MM.1S (cell line): Measurements from ENCODE around the gene LRIG3.
A peak's percentile ranks its signal among the peaks of the same experiment; 100 is the strongest.

Source experiments
- DNase-seq: peaks from one replicate; pipeline ENCODE4 v3.0.0-alpha.2; 2015
- H2AFZ ChIP-seq: fragments of 300-600 bp; sonication (generic); 2 replicates; pipeline ENCODE4 v1.6.0; 2016; ENCODE audit warnings: antibody characterized with exemption, low read length
- H3F3A ChIP-seq: fragments of 300-600 bp; sonication (generic); 2 replicates; pipeline ENCODE4 v1.6.1; 2016; ENCODE audit warnings: mild to moderate bottlenecking, antibody characterized with exemption, low read length, moderate library complexity, mixed read lengths; ENCODE audit not compliant: insufficient read depth
- H3K27ac ChIP-seq: fragments of 300-600 bp; sonication (generic); 2 replicates; pipeline ENCODE4 v1.5.1; 2016; ENCODE audit warnings: mild to moderate bottlenecking, low read length
- H3K27me3 ChIP-seq: fragments of 300-600 bp; sonication (generic); replicated peaks from 2 replicates; pipeline ENCODE4 v1.6.0; 2016; ENCODE audit warnings: low read length; ENCODE audit not compliant: insufficient read depth
- H3K36me3 ChIP-seq: fragments of 300-600 bp; sonication (generic); replicated peaks from 2 replicates; pipeline ENCODE4 v1.6.1; 2016; ENCODE audit warnings: mild to moderate bottlenecking, low read length, mixed read lengths; ENCODE audit not compliant: insufficient read depth
- H3K4me1 ChIP-seq: fragments of 300-600 bp; sonication (generic); 2 replicates; pipeline ENCODE4 v1.6.1; 2016; ENCODE audit warnings: low read length, mixed read lengths
- H3K4me2 ChIP-seq: fragments of 300-600 bp; sonication (generic); 2 replicates; pipeline ENCODE4 v1.6.0; 2016; ENCODE audit warnings: low read depth, low read length
- H3K4me3 ChIP-seq: fragments of 300-600 bp; sonication (generic); 2 replicates; pipeline ENCODE4 v1.5.1; 2016; ENCODE audit warnings: low read length, mixed read lengths
- H3K79me2 ChIP-seq: fragments of 300-600 bp; sonication (generic); 2 replicates; pipeline ENCODE4 v1.6.1; 2016; ENCODE audit warnings: mixed run types, low read length, mixed read lengths
- H3K9ac ChIP-seq: fragments of 300-600 bp; sonication (generic); 2 replicates; pipeline ENCODE4 v1.6.1; 2016; ENCODE audit warnings: low read length, mixed read lengths
- H3K9me2 ChIP-seq: fragments of 300-600 bp; sonication (generic); replicated peaks from 2 replicates; pipeline ENCODE4 v1.6.1; 2016; ENCODE audit warnings: mild to moderate bottlenecking, low read length, mixed read lengths; ENCODE audit not compliant: insufficient read depth
- H3K9me3 ChIP-seq: fragments of 300-600 bp; sonication (generic); replicated peaks from 2 replicates; pipeline ENCODE4 v1.6.1; 2016; ENCODE audit warnings: mild to moderate bottlenecking, low read length, mixed read lengths; ENCODE audit not compliant: insufficient read depth
- H4K20me1 ChIP-seq: fragments of 300-600 bp; sonication (generic); 2 replicates; pipeline ENCODE4 v1.6.1; 2016; ENCODE audit warnings: mild to moderate bottlenecking, low read length, moderate library complexity, mixed read lengths; ENCODE audit not compliant: insufficient read depth
- CTCF ChIP-seq: fragments of 300-600 bp; sonication (generic); IDR thresholded peaks from 2 replicates; pipeline ENCODE4 v1.5.1; 2016; ENCODE audit warnings: antibody characterized with exemption, low read length, mixed read lengths
- EZH2 ChIP-seq: fragments of 300-600 bp; sonication (generic); optimal IDR thresholded peaks from 2 replicates; pipeline ENCODE3; 2017; ENCODE audit warnings: low read depth, mild to moderate bottlenecking, antibody characterized with exemption, low read length, mixed read lengths
- EZH2phosphoT487 ChIP-seq: fragments of 300-600 bp; sonication (generic); IDR thresholded peaks from 2 replicates; pipeline ENCODE4 v1.6.1; 2018; ENCODE audit warnings: antibody characterized with exemption, low read length

Gene LRIG3

GRCh38 chr12:58841058-58841798 lies 79.1 kb downstream of the LRIG3 start:
- H3K36me3 ChIP-seq, result no peaks in the 10 kb centered on the region
- DNase-seq, result no peak
- H3K9me2 ChIP-seq, result no peaks in the 10 kb centered on the region
- no peaks in the 10 kb centered on the region for H3K9me3 ChIP-seq
- no peaks in the 10 kb centered on the region for H3K27me3 ChIP-seq
- H3K9ac ChIP-seq, result no peak overlapping the region
- no peaks in the 10 kb centered on the region for H3K79me2 ChIP-seq
- TF ChIP-seq EZH2phosphoT487, result no peak
- TF ChIP-seq CTCF, result no peak
- TF ChIP-seq EZH2, result no peak
- 0 out of 2 replicates have a peak, but pooled peaks cover 4% of the 10 kb centered on the region for H3K4me1 ChIP-seq
- H4K20me1 ChIP-seq, result no peaks in the 10 kb centered on the region
- no peaks in the 10 kb centered on the region for H3F3A ChIP-seq
- no peak overlapping the region for H3K4me3 ChIP-seq
- no peak overlapping the region for H3K27ac ChIP-seq
- H2AFZ ChIP-seq, result no peak overlapping the region
- H3K4me2 ChIP-seq, result no peak overlapping the region

GRCh38 chr12:58833853-58834252 lies 86.5 kb downstream of the LRIG3 start:
- H2AFZ ChIP-seq, result no peak overlapping the region
- H3K79me2 ChIP-seq, result no peaks in the 10 kb centered on the region

GRCh38 chr12:58832920-58833319 lies 87.4 kb downstream of the LRIG3 start:
- H4K20me1 ChIP-seq, result no peaks in the 10 kb centered on the region
- no peak for TF ChIP-seq EZH2phosphoT487

More at GRCh38 chr12:58833853-58834252, 86.5 kb downstream of the LRIG3 start:
- Histone ChIP-seq H3K4me2 (no peak overlapping the region), H3K27me3 (no peaks in the 10 kb centered on the region), H3K9me2 (no peaks in the 10 kb centered on the region), H3K4me3 (no peak overlapping the region), H3K27ac (no peak overlapping the region), H3K9me3 (no peaks in the 10 kb centered on the region), H3K36me3 (no peaks in the 10 kb centered on the region), H3K9ac (no peak overlapping the region), H3K4me1 (0 out of 2 replicates have a peak, but pooled peaks cover 4% of the 10 kb centered on the region), H4K20me1 (no peaks in the 10 kb centered on the region), H3F3A (no peaks in the 10 kb centered on the region)
- no peak for DNase-seq
- TF ChIP-seq CTCF, result peak; percentile 7; the same call in 1 of the 2 replicates
- no peak for TF ChIP-seq EZH2

More at GRCh38 chr12:58832920-58833319, 87.4 kb downstream of the LRIG3 start:
- Histone ChIP-seq H3K9me2 (no peaks in the 10 kb centered on the region), H3K27ac (no peak overlapping the region), H3K4me2 (no peak overlapping the region), H3K79me2 (no peaks in the 10 kb centered on the region), H3K36me3 (no peaks in the 10 kb centered on the region), H3K4me3 (no peak overlapping the region), H3K9ac (no peak overlapping the region), H3K27me3 (no peaks in the 10 kb centered on the region), H3K9me3 (no peaks in the 10 kb centered on the region), H3K4me1 (0 out of 2 replicates have a peak, but pooled peaks cover under 1% of the 10 kb centered on the region), H3F3A (no peaks in the 10 kb centered on the region), H2AFZ (no peak overlapping the region)
- DNase-seq, result no peak
